GM19463 (cell line): Measurements from ENCODE around the gene FTSJ1.

Source experiments
- ATAC-seq: cut with Tn5 transposase; IDR thresholded peaks from one replicate; pipeline ENCODE4 v1.9.1; 2021; ENCODE audit warnings: mild to moderate bottlenecking, moderate library complexity; ENCODE audit not compliant: unreplicated experiment

The FTSJ1 gene

DNA sequence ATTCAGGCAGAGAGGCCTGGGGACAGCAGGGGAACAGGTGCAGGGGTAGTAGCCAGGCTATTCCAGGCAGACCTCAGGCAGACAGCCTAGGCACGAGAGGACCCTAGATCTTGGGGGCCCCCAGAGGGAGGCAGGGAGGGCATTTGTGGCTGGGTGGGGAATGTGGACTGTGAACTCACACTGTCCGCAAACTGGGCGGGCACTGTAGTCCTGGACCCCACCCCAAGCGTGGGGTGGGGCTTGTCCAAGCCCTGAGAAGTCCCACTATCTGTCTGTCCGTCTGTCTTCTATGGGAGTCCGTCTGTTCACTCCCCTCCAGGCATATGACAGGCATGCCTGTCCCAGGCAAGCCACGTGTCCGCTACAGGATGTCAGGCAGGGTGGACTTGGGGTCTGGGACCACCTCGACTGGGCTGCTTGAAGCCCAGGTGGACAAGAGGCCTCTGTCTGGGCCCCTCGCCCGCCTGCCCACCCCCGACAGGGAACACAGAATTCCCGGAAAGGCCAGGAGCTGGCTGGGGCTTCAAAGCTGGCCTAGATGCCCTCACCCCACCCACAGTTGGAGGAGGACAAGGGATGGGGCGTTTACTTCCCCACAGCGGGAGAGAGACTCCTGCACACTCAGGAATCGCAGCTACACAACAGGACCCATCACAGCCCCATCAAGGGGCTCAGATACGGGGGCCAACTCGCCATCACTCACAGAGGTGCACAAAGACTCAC is 5.7 kb upstream of the FTSJ1 start, which contains the start of gene SLC38A5:
Gene SLC38A5, minus strand, starts transcription at position 151 of the 723 bp plus-strand sequence. CDS start 2,336 bp downstream, outside the sequence.
- no peak for ATAC-seq

DNA sequence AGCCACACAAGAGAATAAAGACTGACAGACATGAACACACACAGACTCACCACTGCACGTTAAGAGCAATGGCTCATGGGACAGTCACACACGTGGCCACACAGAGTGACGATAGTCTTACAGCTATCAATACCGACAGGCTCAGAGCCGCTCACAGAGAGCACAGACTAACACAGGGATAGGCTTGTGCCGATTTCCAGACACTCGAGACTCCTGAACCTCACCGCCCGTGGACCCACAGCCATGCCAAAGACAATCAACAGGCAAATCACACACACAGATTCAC is 5.2 kb upstream of the FTSJ1 start:
- no peak for ATAC-seq

DNA sequence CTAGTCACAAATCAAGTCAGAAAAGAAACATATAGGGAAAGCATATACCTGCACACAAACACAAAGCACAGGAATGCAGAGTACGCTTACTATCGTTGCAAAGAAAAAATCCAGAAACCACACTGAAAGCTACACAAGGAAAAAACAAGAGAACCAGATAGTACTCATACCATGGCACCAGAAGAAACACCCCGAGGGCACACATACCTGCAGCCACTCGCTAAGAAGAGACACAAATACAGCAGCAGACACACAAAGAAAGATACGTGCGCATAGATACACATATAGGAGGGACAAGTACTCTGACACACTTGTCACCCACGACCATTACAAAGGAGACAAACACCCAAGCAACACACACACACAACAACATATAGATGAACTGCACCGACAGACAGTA is 4.5 kb upstream of the FTSJ1 start:
- no peak for ATAC-seq

DNA sequence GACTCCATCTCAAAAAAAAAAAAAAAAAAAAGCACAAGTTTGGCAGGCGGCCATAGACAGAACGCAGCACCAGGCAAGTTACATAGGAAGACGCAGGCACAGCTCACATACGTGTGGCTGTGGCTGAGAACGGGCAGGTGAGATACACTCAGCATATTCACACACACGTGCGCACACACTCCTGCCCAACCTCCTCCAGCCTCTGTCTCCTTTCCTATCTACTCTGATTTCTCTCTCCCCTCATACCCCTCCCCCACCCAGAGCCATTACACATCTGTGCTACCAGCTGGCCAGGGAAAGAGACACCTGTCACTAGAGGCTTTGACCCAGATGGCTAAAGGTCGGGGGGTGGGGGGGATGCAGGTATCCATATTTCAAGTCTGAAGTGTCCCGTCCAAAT is 3.8 kb upstream of the FTSJ1 start:
- ATAC-seq = no peak

DNA sequence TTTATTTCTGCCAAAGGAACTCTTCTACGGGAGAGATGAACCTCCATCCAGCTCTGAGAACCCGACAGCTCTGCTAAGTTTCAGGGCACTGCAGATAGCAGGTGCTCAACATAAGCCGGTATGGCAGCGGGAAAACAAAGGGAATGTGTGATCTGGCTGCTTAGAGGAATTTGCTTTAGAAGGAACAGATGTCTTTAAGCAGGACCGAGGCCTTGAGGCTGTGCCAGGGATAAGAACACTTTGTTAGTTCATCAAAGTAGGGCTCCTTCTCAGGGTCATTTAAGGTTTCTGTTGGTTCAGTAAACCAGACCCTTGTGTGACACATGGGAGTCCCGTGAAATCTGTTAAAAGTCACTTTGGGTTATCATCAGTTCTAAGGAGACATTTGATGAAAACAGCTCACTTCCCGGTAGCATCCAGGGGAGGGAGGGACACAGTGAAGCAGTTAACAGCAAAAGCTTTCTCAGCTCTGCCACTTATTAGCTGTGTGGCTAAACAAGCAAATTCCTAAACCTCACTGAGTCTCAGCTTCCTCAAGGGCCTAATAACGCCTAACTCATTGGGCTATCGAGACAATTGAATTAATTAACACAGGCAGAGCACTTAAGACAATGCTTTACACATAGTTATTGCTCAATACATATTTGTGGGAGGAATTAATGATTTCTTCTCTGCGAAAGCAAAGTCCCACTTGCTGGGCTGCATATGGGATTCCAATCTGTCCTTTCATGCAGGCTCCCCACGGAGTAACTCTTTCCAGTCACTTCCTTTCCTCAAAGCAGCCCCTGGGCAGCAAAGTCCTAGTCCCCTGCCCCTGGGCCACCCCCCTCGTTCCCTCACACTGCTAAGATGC is 2.9 kb upstream of the FTSJ1 start:
- no peak for ATAC-seq

DNA sequence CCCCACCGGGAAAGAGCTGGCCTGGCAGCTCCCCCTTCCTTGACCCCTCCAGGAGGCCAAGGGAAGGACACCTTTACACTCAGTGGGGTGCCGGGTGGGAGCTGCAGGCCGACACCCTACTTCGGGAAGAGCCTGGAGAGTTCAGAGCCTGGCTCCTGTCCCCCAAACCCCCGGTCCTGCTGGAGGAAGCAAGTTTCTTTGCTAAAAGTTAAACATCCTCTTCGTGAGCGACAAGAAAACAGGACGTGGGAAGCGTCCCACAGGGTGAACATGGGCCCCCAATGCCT is 2.4 kb upstream of the FTSJ1 start:
- no peak for ATAC-seq

DNA sequence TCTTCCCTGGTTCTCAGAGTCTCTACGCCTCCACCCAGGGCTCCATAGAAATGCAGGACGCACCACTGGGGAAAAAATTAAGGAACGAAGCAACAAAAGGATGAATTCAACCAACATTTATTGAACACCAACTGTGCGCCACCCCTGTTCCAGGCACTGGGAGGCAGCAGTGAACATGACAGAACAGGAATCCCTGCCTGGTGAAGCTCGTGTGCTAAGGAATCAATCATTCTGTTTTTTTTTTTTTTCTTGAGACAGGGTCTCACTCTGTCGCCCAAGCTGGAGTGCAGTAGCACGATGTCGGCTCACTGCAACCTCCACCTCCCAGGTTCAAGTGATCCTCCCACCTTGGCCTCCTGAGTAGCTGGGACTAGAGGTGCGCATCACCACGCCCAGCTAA is 1.9 kb upstream of the FTSJ1 start:
- no peak for ATAC-seq

DNA sequence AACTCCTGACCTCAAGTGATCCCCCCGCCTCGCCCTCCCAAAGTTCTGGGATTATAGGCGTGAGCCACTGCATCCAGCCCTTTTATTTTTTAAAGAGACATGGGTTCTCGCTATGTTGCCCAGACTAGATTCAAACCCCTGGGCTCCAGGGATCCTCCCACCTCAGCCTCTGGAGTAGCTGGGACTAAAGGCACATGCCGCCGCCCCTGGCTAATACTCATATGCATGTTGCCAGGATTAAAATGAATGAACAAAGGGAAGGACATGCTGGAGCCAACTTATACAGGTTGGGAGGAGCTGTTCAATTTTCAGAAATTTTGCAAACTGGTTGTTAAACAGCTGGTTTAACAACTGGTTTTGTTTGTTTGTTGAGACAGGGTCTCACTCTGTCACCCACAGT is 1.4 kb upstream of the FTSJ1 start:
- no peak for ATAC-seq

DNA sequence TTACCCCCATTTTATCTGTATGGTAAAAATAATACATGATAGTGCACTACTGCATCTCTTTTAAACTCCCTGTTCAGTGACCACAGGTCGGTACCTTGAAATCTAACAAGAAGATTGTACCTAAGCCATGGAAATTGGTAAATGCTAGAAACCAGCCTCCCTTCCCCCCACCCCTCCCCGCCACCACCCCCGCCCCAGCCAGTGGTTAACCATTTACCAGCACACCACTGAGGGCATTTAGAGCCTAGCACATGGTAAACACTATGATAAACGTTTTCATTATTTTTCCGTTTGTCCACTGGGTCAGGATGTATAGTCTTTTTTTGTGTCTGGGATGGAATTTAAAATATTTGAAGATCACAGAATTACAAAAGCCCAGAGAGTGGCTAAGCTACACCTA is 703 bp upstream of the FTSJ1 start:
- ATAC-seq = no peak

DNA sequence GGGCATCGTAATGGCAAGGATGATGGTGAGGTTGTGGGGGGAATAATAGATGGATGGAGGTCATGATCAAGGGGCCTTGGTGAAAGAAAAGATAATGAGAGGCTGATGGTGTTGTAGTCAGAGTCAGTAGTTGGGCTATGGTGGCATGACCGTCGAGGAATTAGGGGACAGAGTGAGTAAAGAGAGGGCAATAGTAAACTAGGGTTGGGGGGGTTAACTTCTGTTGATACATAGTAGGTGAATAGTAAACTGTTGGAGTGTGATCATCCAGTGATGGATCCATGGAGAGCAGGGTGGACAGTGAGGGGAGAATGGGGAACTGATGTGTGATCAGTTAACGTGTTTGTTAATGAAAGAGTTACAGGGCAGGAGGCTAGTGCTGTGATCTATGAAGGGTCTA is 920 bp downstream of the FTSJ1 start:
- no peak for ATAC-seq

DNA sequence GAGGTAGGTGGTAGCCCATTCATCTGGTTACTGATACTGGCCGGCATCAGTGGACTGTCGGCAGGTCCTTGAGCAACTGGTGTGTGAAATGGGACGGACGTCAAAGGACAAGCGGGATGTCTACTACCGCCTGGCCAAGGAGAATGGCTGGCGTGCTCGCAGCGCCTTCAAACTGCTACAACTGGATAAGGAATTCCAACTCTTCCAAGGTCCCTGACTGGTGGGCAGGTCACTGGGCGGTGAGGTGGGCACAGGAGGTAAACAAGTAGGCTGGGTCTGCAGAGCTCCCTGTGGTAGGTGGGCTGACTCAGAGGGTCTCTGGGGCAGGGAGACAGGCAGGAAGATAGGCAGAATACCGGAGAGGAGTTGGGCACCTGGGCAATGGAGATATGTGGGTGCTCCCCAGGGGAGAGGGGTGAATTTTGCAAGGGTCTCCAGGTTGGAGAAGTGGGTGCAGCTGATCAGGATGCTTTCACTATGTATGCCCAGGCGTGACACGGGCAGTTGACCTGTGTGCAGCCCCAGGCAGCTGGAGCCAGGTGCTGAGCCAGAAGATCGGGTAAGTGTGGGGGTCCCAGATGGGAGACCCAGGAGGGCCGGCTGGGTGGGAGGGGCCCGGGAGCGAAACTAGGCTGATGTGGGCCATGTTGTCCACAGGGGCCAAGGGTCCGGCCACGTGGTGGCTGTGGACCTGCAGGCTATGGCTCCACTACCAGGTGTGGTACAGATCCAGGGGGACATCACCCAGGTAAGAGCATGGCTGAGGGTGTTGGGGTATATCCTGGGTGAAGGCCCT is 2.2 kb downstream of the FTSJ1 start:
- ATAC-seq = no peak

DNA sequence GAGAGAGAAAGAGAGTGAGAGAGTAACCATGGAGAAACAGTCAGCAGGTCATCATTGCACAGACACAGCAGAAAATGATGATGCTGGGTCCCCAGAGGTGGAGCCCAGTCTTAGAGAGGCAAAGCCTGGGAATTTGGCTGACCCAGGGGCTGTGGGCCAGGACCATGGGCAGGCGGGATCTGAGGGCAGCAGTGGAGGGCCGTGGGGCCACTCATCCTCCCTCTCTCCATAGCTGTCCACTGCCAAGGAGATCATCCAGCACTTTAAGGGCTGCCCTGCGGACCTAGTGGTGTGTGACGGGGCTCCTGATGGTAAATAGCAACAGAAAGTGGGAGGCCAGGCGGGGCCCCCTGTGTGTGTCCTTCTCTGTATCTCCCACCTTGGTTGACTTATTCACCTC is 2.8 kb downstream of the FTSJ1 start:
- no peak for ATAC-seq

DNA sequence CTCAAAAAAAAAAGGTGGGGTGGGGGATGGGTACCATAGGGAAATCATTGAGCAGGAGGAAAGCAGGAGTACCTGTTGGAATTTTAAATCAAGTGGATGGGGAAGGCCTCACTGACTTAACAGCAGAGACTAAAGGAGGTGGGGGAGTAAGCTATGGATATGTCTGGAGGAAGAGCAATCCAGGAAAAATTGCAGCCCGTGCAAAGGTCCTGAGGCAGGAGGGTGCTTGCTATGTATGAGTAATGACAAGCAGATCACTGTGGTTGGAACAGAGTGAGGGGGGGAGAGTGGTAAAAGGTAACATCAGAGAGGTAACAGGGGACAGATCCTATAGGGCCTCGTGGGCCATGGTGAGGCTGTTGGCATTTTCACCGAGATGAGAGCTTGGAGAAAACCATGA is 4.1 kb downstream of the FTSJ1 start:
- ATAC-seq = no peak

DNA sequence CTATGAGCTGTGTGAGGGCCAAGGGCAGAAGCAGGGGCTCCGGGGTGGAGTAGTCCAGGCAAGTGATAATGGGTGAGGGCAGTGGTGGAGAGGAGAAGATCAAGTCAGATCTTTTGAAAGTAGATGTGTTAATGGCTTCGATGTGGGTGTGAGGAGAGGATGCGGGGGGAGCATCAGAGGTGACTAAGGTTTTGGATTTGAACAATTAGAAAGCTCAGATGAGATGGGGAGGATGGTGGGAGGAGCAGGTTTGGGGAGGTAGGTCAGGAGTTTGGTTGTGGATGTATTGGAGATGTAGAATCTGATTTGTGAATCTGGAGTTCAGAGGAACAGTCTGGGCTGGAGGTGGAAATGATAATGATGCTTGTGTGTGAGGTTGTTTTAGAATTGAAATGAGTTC is 4.6 kb downstream of the FTSJ1 start:
- ATAC-seq = no peak

DNA sequence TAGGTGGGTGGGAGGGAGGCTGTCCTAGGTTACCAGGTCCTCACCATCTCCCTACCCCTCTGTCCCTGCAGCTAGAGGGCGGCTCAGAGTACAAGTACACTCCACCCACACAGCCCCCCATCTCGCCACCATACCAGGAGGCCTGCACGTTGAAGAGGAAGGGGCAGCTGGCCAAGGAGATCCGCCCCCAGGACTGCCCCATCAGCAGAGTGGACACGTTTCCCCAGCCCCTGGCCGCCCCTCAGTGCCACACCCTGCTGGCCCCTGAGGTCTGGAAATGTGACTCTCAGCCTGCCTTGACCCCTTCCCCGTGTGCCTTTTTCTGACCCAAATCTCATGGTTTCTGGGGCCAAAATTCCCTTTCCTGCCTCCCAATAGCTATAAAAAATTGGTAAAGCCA is 6.5 kb downstream of the FTSJ1 start:
- ATAC-seq = no peak

DNA sequence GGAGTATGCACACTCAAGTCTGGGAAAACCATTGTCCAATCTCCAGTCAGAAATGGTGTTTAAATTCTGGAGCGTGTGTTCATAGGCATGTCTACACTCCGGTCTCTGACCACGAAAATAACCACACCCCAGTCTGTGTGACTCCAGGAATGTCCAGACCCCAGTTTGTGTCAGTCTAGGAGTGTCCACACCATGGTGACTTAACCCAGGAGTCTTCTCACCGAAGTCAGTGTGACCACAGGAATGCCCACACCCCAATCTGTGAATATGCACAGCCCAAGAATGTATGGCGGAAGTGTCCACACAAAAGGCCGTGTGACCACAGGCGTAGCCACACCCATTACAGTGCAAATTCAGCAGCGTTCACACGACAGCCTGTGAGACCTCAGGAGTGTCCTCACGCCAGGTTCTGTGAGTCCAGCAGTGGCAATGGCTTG is 11.4 kb downstream of the FTSJ1 start:
- ATAC-seq = no peak

DNA sequence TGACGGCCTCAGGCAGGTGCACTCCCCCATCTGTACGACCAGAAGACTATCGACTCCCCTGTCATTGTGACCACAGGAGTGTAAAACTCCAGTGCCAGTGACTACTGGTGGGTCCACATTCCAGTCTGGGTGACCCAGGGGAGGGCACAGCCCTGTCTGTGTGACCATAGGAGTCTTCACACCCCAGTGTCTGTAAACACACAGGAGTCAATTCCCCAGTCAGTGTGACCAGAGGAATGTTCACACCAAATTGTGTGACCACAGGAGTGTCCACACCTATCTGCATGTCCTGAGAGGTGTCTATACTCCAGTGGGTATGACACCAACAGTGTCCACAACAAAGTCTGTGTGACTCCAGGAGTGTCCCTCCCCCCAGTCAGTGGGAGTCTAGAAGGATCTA is 12.0 kb downstream of the FTSJ1 start:
- no peak for ATAC-seq

DNA sequence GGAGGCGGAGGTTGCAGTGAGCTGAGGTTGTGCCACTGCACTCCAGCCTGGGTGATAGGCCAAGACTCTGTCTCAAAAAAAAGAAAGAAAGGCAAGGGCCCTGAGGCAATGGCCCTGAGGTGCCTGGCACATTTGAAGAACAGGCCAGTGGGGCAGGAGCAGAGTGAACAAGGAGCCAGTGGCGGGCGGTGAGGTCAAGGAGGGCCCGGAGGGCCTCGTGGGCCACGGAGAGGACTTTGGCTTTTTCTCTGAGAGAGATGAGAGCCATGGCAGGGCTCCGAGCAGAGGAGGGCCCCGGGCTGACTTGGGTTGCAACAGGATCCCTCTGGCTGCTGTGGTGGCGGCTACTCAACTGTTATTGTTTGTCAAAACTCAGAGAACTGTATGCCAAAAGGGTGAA is 13.3 kb downstream of the FTSJ1 start:
- ATAC-seq = no peak

DNA sequence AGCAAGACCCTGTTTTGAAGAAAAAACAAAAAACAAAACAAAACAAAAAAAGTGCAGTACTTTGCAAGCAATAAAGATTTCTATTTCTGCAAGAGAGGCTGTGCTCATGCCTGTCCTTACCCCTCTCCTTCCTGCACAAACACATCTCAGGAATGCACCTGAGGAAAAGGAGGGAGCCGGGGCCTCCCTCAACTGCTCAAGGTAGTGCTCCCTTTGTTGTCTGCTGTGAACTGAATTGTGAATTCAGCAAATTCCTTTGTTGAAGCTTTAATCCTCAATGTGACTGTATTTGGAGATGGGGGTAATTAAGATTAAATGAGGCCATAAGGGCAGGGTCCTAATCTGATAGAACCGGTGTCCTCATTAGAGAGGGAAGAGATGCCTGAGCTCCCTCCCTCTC is 13.9 kb downstream of the FTSJ1 start:
- ATAC-seq = no peak

DNA sequence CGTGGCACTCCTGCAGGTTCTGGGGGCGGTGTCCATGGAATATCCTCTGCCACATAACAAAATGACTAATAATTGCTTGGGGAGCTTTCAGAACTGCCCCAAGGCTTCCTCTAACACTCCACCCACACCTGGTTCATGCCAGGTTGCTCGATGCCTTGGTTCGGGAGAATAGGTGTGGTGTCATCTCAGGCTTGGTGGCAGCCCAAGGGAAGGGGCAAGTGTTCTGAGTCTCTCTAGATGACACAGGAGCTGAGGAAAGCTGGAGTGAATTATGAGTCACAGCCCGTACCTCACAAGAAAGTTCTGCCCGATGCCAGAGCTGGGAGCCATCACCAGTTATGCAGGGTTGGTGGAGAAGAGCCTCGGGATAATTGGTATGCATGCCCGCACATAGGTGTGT is 14.7 kb downstream of the FTSJ1 start:
- ATAC-seq = no peak

DNA sequence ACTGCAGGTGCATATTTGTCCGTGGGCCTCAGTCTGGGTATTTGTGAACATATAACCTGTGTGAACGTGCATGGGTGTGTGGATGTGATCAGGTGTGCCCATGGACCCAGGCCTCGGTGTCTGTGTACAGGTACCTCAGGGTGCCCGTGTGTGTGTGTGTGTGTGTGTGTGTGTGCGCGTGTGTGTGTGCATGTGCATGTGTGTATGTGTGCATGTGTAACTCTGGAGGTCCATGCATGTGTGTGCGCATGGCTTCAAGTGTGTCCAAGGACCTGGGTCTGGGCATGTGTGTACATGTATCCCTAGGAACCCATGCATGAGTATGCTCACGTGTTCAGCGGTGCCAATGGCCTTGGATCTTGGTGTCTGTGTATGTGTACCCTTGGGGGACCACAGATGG is 15.8 kb downstream of the FTSJ1 start:
- ATAC-seq = no peak

DNA sequence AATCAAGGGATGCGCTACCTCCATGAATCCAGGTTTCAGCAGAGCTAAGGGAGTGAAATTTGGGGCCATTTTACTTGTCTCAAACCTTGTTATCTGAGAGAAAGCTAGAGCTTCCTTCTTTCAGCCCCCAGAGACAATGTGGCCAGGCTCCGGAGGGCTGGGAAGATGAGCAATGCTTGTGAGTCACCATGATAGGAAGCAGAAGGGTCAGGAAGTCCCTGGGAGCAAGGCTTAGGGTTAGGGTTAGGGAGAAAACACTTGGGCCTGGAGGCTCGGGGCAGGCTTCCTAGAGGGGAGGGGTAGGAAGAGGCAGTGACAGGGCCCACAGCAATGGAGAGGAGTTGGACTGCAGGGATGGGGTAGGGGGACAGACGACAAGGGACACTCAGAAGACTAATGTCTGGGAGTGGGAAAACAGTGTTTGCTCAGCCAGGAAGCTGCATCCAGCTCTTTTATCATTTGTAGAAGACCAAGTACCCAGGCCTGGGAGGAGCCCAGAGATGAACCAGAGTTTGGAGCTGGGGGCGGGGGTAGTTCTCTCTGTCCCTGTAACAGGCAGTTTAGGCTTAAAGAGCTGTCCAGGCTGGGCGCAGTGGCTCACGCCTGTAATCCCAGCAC is 16.4 kb downstream of the FTSJ1 start:
- no peak for ATAC-seq
